Keratinocyte (primary cell): ENCODE results near the gene CFAP92. TPM values are rescaled to one million over a fixed set of nuclear protein-coding genes. Genes with fewer than 3 reads are reported as not detected.
A peak's percentile ranks its signal among the peaks of the same experiment; 100 is the strongest.

ENCODE experiments used
- DNase-seq: peaks from one replicate; pipeline ENCODE4 v3.0.0-alpha.2; 2011; ENCODE audit warnings: low read depth, missing footprints, low spot score
- FAIRE-seq: peaks from 2 replicates; lab custom pipeline; 2011; peaks lifted over from hg19 to GRCh38; lab: Jason Lieb, UNC
- H2AFZ ChIP-seq: 2 replicates; pipeline ENCODE4 v1.6.0; 2012; ENCODE audit warnings: low read length, control low read depth, inconsistent platforms; ENCODE audit not compliant: control insufficient read depth
- H3K27ac ChIP-seq: 2 replicates; pipeline ENCODE4 v1.5.1; 2011; ENCODE audit warnings: low read length; ENCODE audit not compliant: control insufficient read depth, insufficient read depth
- H3K27me3 ChIP-seq: 3 replicates; pipeline ENCODE4 v1.6.0; 2011; ENCODE audit warnings: low read length; ENCODE audit not compliant: control insufficient read depth, insufficient read depth; ENCODE audit errors: extremely low read depth
- H3K36me3 ChIP-seq, 2 experiments: 2 replicates in 1 of 2; 3 replicates in 1 of 2; pipeline ENCODE4 v1.5.1; 2011; ENCODE audit warnings: low read length in 2 of 2, mild to moderate bottlenecking in 1 of 2; ENCODE audit not compliant: control insufficient read depth in 2 of 2, insufficient read depth in 2 of 2; ENCODE audit errors: extremely low read depth in 1 of 2
- H3K4me1 ChIP-seq: 3 replicates; pipeline ENCODE4 v1.5.1; 2011; ENCODE audit warnings: low read length; ENCODE audit not compliant: control insufficient read depth, insufficient read depth; ENCODE audit errors: extremely low read depth
- H3K4me2 ChIP-seq: 3 replicates; pipeline ENCODE4 v1.6.0; 2011; ENCODE audit warnings: low read depth, low read length; ENCODE audit not compliant: control insufficient read depth, insufficient read depth; ENCODE audit errors: extremely low read depth
- H3K4me3 ChIP-seq, 3 experiments: fragments of 200-600 bp in 1 of 3; sonication (generic) in 1 of 3; 2 replicates in 2 of 3; 3 replicates in 1 of 3; pipeline ENCODE4 v1.5.1; 2011 to 2016; ENCODE audit warnings: low read length in 3 of 3, mild to moderate bottlenecking in 3 of 3, control low read depth in 2 of 3, inconsistent platforms in 1 of 3, low read depth in 1 of 3, mixed read lengths in 1 of 3, mixed run types in 1 of 3, moderate library complexity in 1 of 3; ENCODE audit not compliant: control insufficient read depth in 2 of 3, insufficient read depth in 2 of 3; ENCODE audit errors: extremely low read depth in 1 of 3
- H3K79me2 ChIP-seq: 2 replicates; pipeline ENCODE4 v1.6.0; 2012; ENCODE audit warnings: low read length; ENCODE audit not compliant: control insufficient read depth, insufficient read depth
- H3K9ac ChIP-seq: 3 replicates; pipeline ENCODE4 v1.6.0; 2011; ENCODE audit warnings: low read length; ENCODE audit not compliant: control insufficient read depth, insufficient read depth; ENCODE audit errors: extremely low read depth
- H3K9me1 ChIP-seq: 3 replicates; pipeline ENCODE4 v1.6.0; 2011; ENCODE audit warnings: low read length; ENCODE audit not compliant: control insufficient read depth, insufficient read depth; ENCODE audit errors: extremely low read depth
- H3K9me3 ChIP-seq: 2 replicates; pipeline ENCODE4 v1.5.1; 2012; ENCODE audit warnings: low read depth, low read length; ENCODE audit not compliant: control insufficient read depth
- H4K20me1 ChIP-seq: 3 replicates; pipeline ENCODE4 v1.6.0; 2011; ENCODE audit warnings: low read length; ENCODE audit not compliant: control insufficient read depth, insufficient read depth; ENCODE audit errors: extremely low read depth
- EZH2 ChIP-seq: IDR thresholded peaks from one replicate; pipeline ENCODE4 v1.6.1; 2012; ENCODE audit warnings: inconsistent platforms, mild to moderate bottlenecking, low read length, moderate library complexity
- dilution Hi-C: fragments of 300-500 bp; cut with MboI; formaldehyde crosslinking; loops from one replicate; pipeline ENCODE4 v1.7.0; 2020; ENCODE audit warnings: low sequenced_read_pairs; ENCODE audit not compliant: extremely low pct_ligation_motif_present
- polyA plus RNA-seq, 5 experiments: library from polyadenylated mRNA; depleted of rRNA in 3 of 5; stranded (reverse) in 3 of 5; stranded (forward) in 1 of 5; unstranded in 1 of 5; fragments of >200 nt; gene quantifications; 1 replicate in 1 of 5; 2 replicates in 3 of 5; 3 replicates in 1 of 5; pipeline versions ENCODE4 v1.2.1 to v1.2.3, GENCODE V29; 2011 to 2012; ENCODE audit warnings: missing spikeins in 2 of 5, low read depth in 1 of 5, low replicate concordance in 1 of 5
- TF ChIP-seq, protein P1 (sequence below), 3 experiments: IDR thresholded peaks in 1 of 3; conservative IDR thresholded peaks in 1 of 3; optimal IDR thresholded peaks in 1 of 3; 2 replicates in 2 of 3; 3 replicates in 1 of 3; pipeline versions ENCODE3 to v1.5.1; 2011; ENCODE audit warnings: low read length in 3 of 3, mild to moderate bottlenecking in 3 of 3, moderate library complexity in 2 of 3, control low read depth in 1 of 3, inconsistent platforms in 1 of 3; ENCODE audit not compliant: insufficient read depth in 2 of 3; ENCODE audit errors: extremely low read depth in 1 of 3

CFAP92 gene
- polyA plus RNA-seq, 1 donor (not counting 4 experiments of a cell fraction or from before 2014, with no cell fraction given) = 0.26 TPM

DNA sequence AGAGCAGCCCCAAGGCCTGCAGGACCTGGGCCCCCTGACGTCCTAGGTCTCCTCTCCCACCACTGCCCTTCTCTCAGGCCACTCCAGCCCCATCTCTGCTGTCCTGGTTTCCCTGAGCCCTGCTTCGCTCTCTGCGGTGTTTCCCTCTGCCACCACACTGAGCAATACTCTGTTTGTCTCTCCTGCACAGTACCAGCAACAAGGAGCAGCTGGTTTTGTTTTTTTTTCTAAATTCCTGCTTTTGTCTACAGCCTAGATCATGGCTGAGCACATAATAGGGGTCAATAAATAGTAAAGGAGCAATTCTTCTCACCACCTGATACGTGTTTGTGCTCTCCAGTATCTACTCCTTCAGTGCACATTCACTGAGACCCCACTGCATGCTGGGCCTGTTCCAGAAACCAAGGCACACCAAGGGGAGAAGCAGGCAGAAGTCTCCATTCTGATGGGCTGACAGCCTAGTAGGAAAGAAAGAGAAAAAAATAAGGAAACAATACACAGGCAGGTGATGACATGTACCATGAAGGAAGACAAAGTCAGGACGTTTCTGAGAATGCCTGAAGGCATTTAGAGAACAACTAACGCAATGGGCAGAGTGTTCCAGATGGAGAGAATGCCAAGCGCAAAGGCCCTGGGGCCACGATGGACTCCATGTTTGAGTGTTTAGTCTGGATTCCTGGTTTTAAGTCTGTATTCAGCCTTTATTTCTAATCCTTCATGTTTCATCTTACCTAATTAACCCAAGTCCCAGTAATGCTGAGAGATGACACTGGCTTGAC is 120.4 kb downstream of the CFAP92 start:
- H3K36me3 ChIP-seq = no peaks in the 10 kb centered on the region
- FAIRE-seq = peak; percentile 61
- no peak overlapping the region for H3K4me3 ChIP-seq
- H3K4me1 ChIP-seq = peaks cover 17% of the 10 kb centered on the region
- dilution Hi-C loops = no loop called here
- TF ChIP-seq, protein P1, sequence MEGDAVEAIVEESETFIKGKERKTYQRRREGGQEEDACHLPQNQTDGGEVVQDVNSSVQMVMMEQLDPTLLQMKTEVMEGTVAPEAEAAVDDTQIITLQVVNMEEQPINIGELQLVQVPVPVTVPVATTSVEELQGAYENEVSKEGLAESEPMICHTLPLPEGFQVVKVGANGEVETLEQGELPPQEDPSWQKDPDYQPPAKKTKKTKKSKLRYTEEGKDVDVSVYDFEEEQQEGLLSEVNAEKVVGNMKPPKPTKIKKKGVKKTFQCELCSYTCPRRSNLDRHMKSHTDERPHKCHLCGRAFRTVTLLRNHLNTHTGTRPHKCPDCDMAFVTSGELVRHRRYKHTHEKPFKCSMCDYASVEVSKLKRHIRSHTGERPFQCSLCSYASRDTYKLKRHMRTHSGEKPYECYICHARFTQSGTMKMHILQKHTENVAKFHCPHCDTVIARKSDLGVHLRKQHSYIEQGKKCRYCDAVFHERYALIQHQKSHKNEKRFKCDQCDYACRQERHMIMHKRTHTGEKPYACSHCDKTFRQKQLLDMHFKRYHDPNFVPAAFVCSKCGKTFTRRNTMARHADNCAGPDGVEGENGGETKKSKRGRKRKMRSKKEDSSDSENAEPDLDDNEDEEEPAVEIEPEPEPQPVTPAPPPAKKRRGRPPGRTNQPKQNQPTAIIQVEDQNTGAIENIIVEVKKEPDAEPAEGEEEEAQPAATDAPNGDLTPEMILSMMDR (optimal IDR thresholded peaks at IDR 0.05 in 1 of 3, IDR thresholded peaks at IDR 0.05 in 1 of 3, conservative IDR thresholded peaks at IDR 0.05 in 1 of 3; ENCODE audit: extremely low read depth in 1 of 3, insufficient read depth in 2 of 3, low read length in 3 of 3) = no peak
- no peak for TF ChIP-seq EZH2
- no peaks in the 10 kb centered on the region for H3K27me3 ChIP-seq
- no peak overlapping the region for H3K9ac ChIP-seq
- no peak for DNase-seq
- peaks cover 6% of the 10 kb centered on the region for H3K79me2 ChIP-seq
- no peaks in the 10 kb centered on the region for H3K9me1 ChIP-seq
- H2AFZ ChIP-seq = no peak overlapping the region
- no peak overlapping the region for H3K4me2 ChIP-seq
- no peak overlapping the region for H3K27ac ChIP-seq
- H3K9me3 ChIP-seq = no peaks in the 10 kb centered on the region
- H4K20me1 ChIP-seq = no peaks in the 10 kb centered on the region

DNA sequence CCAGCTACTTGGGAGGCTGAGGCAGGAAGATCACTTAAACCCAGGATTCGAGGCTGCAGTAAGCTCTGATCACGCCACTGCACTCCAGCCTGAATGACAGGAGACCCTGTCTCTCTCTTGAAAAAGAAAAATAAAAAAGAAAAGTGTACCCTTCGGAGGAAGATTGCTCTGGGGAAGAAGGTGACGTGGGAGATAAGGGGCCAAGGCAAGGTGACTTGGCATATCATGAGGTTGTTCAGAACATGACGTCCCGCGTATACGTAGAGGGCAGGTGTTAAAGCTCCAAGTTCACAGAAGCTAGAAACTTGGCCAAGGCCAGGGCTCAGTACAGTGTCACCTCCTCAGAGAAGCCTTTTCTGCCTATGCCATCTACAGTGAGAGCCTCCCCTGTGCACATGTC is 121.1 kb downstream of the CFAP92 start:
- Histone ChIP-seq H4K20me1 (no peaks in the 10 kb centered on the region), H3K36me3 (no peaks in the 10 kb centered on the region), H3K4me3 (no peak overlapping the region), H3K9ac (no peak overlapping the region), H3K4me1 (peaks cover 12% of the 10 kb centered on the region), H2AFZ (no peak overlapping the region), H3K4me2 (no peak overlapping the region), H3K27ac (no peak overlapping the region), H3K79me2 (no peaks in the 10 kb centered on the region), H3K27me3 (no peaks in the 10 kb centered on the region), H3K9me3 (no peaks in the 10 kb centered on the region), H3K9me1 (no peaks in the 10 kb centered on the region)
- DNase-seq (no peak), FAIRE-seq (no peak)
- dilution Hi-C loops = no loop called here
- TF ChIP-seq, protein P1 (optimal IDR thresholded peaks at IDR 0.05 in 1 of 3, IDR thresholded peaks at IDR 0.05 in 1 of 3, conservative IDR thresholded peaks at IDR 0.05 in 1 of 3; ENCODE audit: extremely low read depth in 1 of 3, insufficient read depth in 2 of 3, low read length in 3 of 3) = no peak
- TF ChIP-seq EZH2 = no peak
